AG04449 (cell line): ENCODE data around the gene TMPRSS6.

ENCODE experiments used
- CTCF ChIA-PET: fragments of 350-600 bp; formaldehyde crosslinking; extraction: SDS; loops from one replicate; lab custom pipeline; 2021; ENCODE audit warnings: antibody characterized with exemption; lab: Yijun Ruan, JAX
- POLR2A ChIA-PET: fragments of 400-600, 350-600 bp; formaldehyde crosslinking; extraction: SDS; loops from one replicate; lab custom pipeline; 2020; ENCODE audit warnings: antibody characterized with exemption, inconsistent platforms; lab: Yijun Ruan, JAX
- DNase-seq: peaks from one replicate; pipeline ENCODE4 v3.0.0-alpha.2; 2010; ENCODE audit warnings: low read depth, low spot score
- H3K4me3 ChIP-seq: 2 replicates; pipeline ENCODE4 v1.5.1; 2011; ENCODE audit warnings: low read depth, mild to moderate bottlenecking, control low read depth, low read length
- TF ChIP-seq, protein P1 (sequence below): IDR thresholded peaks from one replicate; pipeline ENCODE4 v1.5.1; 2011; ENCODE audit warnings: mild to moderate bottlenecking, moderate library complexity, low read length, control low read depth, inconsistent platforms; ENCODE audit not compliant: insufficient read depth; ENCODE audit errors: missing control alignments

Gene TMPRSS6

DNA sequence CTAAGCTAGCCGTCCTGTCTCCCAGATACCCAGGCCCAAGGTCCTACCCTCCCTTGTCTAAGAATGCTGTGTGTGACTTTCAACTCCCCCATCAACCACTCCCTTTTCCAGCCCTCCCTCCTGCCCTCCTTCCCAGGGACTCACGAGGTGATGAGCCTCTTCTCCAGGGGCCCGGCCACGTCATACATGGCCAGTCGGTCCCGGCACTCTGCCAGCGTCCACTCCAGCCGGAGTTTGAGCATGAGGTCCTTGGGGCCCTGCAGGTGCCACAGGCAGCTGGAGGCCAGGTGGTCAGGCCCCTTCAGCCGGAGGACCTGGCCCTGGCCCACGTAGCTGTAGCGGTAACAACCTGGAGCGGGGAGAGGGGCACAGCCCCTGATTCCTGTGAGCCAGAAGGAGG is 20.1 kb downstream of the TMPRSS6 start:
- no peak overlapping the region for H3K4me3 ChIP-seq
- POLR2A ChIA-PET = no interaction called here
- TF ChIP-seq, protein P1, sequence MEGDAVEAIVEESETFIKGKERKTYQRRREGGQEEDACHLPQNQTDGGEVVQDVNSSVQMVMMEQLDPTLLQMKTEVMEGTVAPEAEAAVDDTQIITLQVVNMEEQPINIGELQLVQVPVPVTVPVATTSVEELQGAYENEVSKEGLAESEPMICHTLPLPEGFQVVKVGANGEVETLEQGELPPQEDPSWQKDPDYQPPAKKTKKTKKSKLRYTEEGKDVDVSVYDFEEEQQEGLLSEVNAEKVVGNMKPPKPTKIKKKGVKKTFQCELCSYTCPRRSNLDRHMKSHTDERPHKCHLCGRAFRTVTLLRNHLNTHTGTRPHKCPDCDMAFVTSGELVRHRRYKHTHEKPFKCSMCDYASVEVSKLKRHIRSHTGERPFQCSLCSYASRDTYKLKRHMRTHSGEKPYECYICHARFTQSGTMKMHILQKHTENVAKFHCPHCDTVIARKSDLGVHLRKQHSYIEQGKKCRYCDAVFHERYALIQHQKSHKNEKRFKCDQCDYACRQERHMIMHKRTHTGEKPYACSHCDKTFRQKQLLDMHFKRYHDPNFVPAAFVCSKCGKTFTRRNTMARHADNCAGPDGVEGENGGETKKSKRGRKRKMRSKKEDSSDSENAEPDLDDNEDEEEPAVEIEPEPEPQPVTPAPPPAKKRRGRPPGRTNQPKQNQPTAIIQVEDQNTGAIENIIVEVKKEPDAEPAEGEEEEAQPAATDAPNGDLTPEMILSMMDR = no peak
- CTCF ChIA-PET = interaction anchor here (1.3 to 1.9 kb wide), 3 partner anchors 13 to 110 kb away, joined by 4 to 6 read pairs (median 6); no protein-coding TSS in a partner anchor
- DNase-seq = no peak

DNA sequence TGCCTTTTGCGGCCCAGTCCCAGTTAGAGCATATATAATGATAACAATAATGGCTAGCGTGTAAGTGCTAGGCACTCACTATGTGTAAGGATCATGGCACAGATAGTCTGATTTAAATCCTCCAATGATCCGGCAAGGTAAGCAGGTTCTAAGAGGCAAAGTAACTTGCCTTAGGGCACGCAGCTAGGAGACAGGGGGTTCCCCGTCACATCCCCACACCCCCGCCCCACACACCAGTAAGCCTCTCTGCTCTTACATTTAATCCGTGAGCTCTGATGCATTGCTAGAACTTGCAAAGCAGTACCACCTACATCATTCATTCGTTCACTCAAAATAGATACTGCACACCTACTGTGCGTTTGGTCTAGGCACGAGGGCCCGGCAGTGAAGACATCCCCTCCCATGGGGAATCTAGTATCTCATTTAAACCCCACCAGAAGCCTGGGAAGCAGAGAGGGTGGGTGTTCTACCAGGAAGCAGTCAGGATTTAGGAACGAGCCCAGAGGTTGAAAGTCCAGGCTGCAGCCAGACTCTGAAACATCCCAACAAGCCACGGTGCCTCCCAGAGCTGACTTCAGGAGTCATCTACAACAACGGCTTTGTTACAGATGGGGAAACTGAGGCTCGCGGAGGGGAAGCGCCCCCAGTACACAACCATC is 20.6 kb downstream of the TMPRSS6 start:
- no peak for DNase-seq
- ChIA-PET POLR2A (no interaction called here), CTCF (interaction anchor here (0.8 to 1.9 kb wide), 4 partner anchors 9 to 111 kb away, joined by 3 to 6 read pairs (median 6); no protein-coding TSS in a partner anchor)
- H3K4me3 ChIP-seq = no peak overlapping the region
- TF ChIP-seq, protein P1 = no peak

DNA sequence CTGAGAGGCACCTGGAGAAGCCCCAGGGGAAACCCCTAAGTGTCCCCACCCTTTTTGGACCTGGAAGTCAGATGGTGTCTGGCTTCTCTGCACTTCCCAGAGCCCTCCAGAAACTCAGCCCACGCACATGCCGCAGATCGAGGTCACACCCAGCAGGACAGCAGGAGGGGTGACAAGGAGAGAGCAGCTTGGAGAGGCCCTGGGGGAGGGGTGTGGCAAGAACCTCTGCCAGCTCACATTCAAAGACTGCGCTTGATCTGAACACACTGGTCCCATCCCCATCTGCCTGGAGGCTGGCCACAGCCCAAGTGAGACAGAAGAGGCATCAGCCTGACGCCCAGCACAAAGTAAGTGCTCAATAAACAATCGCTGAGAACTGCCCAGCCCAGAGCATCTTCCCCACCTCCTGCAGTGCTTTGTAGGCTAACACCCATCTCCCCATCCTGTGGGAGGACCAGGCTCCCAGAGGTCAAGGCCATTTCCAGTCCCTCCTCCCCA is 21.4 kb downstream of the TMPRSS6 start:
- no peak overlapping the region for H3K4me3 ChIP-seq
- ChIA-PET CTCF (interaction anchor here (0.8 to 2.2 kb wide), 4 partner anchors 8 to 45 kb away, joined by 3 to 11 read pairs (median 4); no protein-coding TSS in a partner anchor), POLR2A (no interaction called here)
- no peak for DNase-seq
- TF ChIP-seq, protein P1 = no peak

DNA sequence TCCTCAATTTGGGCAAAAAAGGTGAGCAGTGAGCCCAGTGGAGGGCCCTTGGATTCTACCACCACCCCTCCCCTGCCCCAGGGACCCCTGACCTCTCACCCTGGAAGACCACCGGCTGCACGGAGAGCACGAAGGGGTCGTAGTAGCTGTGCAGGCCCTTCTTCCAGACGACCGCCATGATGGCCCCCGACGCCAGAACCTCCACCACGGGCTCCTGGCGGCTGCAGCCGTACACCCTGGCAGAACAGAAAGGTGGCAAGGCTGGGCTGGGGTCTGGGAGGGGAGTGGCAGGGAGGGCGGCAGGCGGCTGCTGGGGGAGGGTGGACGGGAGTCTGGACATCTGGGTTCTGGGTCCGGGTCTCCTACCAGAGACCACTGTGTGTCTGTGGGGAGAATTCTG is 23.3 kb downstream of the TMPRSS6 start:
- CTCF ChIA-PET = interaction anchor here (1.1 to 2.2 kb wide), 3 partner anchors 8 to 174 kb away, joined by 3 to 11 read pairs (median 4); no protein-coding TSS in a partner anchor
- H3K4me3 ChIP-seq = no peak overlapping the region
- no peak for DNase-seq
- POLR2A ChIA-PET = no interaction called here
- TF ChIP-seq, protein P1 = no peak

DNA sequence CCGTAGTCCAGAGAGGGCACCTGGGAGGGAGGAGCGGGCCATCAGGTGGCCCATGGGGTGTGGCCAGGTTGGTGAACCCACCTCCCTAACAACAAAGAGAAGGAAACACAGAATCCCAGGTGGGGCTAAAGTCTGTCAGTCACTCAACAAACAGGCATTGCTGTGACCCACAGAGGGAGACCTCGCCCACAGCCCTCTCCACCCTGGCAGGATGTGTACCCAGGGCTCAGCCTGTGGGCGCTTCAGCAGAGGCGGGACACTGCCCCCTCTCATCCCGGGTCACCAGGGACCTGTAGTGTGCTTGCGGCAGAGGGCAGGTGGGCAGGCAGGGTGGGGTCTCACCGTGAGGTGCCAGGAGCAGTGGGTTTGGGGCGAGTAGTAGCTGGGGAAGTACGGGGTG is 25.1 kb downstream of the TMPRSS6 start:
- POLR2A ChIA-PET = no interaction called here
- CTCF ChIA-PET = no interaction called here

DNA sequence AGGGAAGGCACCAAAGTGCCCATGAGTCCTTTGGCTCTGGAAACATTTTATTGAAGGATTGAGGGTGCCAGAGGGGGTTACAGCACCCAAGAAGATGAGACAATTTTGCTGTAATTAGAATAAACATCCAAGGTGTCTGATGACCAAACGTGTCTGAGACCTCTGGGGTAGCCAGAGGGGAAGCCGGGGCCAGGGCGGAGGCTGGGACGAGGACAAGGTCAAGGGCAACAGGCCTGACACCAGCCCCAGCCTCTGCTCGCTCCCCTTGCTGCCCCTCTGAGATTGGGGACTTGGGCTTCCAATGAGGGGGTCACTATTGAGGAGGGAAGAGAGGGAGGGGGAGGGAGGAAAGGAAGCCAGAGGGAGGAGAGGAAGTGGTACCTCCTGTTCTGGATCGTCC is 25.6 kb downstream of the TMPRSS6 start:
- TF ChIP-seq, protein P1 = no peak
- CTCF ChIA-PET = no interaction called here
- POLR2A ChIA-PET = no interaction called here
- DNase-seq = no peak
- no peak overlapping the region for H3K4me3 ChIP-seq

More for the DNA sequence above, 25.1 kb downstream of the TMPRSS6 start:
- no peak for DNase-seq
- TF ChIP-seq, protein P1 = no peak
- H3K4me3 ChIP-seq = no peak overlapping the region
